Parathyroid adenoma (tissue), 2 donors: ENCODE results near the gene PIP4K2C.
"Not testable (repeated sequence)": the region's sequence is repeated elsewhere in the genome, so short reads cannot be mapped to it uniquely, and the experiment has no call there.

Source experiments
- H2AFZ ChIP-seq: fragments of 300-600 bp; sonication (generic); one replicate; pipeline ENCODE4 v1.7.0; 2017; ENCODE audit warnings: antibody characterized with exemption, mild to moderate bottlenecking
- H3K27ac ChIP-seq: fragments of 300-600 bp; sonication (generic); one replicate; pipeline ENCODE4 v1.7.0; 2017
- H3K27me3 ChIP-seq: fragments of 300-600 bp; sonication (generic); one replicate; pipeline ENCODE4 v1.7.0; 2017; ENCODE audit warnings: low read length; ENCODE audit not compliant: control insufficient read depth, insufficient read depth
- H3K36me3 ChIP-seq: fragments of 300-600 bp; sonication (generic); one replicate; pipeline ENCODE4 v1.7.0; 2017; ENCODE audit warnings: low read length; ENCODE audit not compliant: control insufficient read depth, insufficient read depth
- H3K4me1 ChIP-seq: fragments of 300-600 bp; sonication (generic); one replicate; pipeline ENCODE4 v1.7.0; 2017; ENCODE audit warnings: control low read depth
- H3K4me2 ChIP-seq: fragments of 300-600 bp; sonication (generic); one replicate; pipeline ENCODE4 v1.7.0; 2017; ENCODE audit warnings: low read length
- H3K4me3 ChIP-seq: fragments of 300-600 bp; sonication (generic); one replicate; pipeline ENCODE4 v1.7.0; 2017; ENCODE audit warnings: low read depth, low read length
- H3K79me2 ChIP-seq: fragments of 300-600 bp; sonication (generic); one replicate; pipeline ENCODE4 v1.7.0; 2017; ENCODE audit warnings: control low read depth
- H3K9ac ChIP-seq: fragments of 300-600 bp; sonication (generic); one replicate; pipeline ENCODE4 v1.7.0; 2017; ENCODE audit warnings: mild to moderate bottlenecking
- H3K9me3 ChIP-seq: fragments of 300-600 bp; sonication (generic); one replicate; pipeline ENCODE4 v1.7.0; 2017; ENCODE audit warnings: low read length; ENCODE audit not compliant: control insufficient read depth
- CTCF ChIP-seq: fragments of 300-600 bp; sonication (generic); IDR thresholded peaks from one replicate; pipeline ENCODE4 v1.7.0; 2017; ENCODE audit warnings: antibody characterized with exemption, mild to moderate bottlenecking
- donor health status: primary hyperparathyroidism.

Gene PIP4K2C

GRCh38 chr12:57568838-57569237, 22.2 kb upstream of the PIP4K2C start:
- Histone ChIP-seq H3K36me3 (no peaks in the 10 kb centered on the region), H3K4me1 (no peaks in the 10 kb centered on the region), H3K79me2 (peaks cover 2% of the 10 kb centered on the region), H3K9ac (no peak overlapping the region), H3K4me2 (no peak overlapping the region), H3K9me3 (no peaks in the 10 kb centered on the region), H3K27me3 (no peaks in the 10 kb centered on the region), H2AFZ (no peak overlapping the region), H3K27ac (no peak overlapping the region), H3K4me3 (no peak overlapping the region)
- TF ChIP-seq CTCF, result no peak

- no peak for TF ChIP-seq CTCF
- Histone ChIP-seq H3K27ac (no peak overlapping the region), H3K4me3 (no peak overlapping the region), H3K9ac (no peak overlapping the region), H3K36me3 (no peaks in the 10 kb centered on the region), H3K9me3 (no peaks in the 10 kb centered on the region), H2AFZ (no peak overlapping the region), H3K27me3 (no peaks in the 10 kb centered on the region), H3K4me1 (no peaks in the 10 kb centered on the region), H3K79me2 (peaks cover 2% of the 10 kb centered on the region), H3K4me2 (no peak overlapping the region)
Observed at GRCh38 chr12:57569858-57570257, 21.1 kb upstream of the PIP4K2C start.

GRCh38 chr12:57570438-57570837, 20.6 kb upstream of the PIP4K2C start:
- H2AFZ ChIP-seq, H3K4me2 ChIP-seq, H3K9me3 ChIP-seq, H3K27me3 ChIP-seq, H3K9ac ChIP-seq, H3K4me3 ChIP-seq, H3K27ac ChIP-seq, H3K36me3 ChIP-seq, H3K4me1 ChIP-seq, H3K79me2 ChIP-seq: not testable (repeated sequence)

GRCh38 chr12:57571926-57572762, 18.8 kb upstream of the PIP4K2C start:
- no peak overlapping the region for H3K4me3 ChIP-seq
- H3K9ac ChIP-seq, result no peak overlapping the region
- no peaks in the 10 kb centered on the region for H3K36me3 ChIP-seq
- H3K4me1 ChIP-seq, result no peaks in the 10 kb centered on the region
- no peak overlapping the region for H3K27ac ChIP-seq
- no peaks in the 10 kb centered on the region for H3K9me3 ChIP-seq
- peaks cover 2% of the 10 kb centered on the region for H3K79me2 ChIP-seq
- H3K27me3 ChIP-seq, result no peaks in the 10 kb centered on the region
- no peak for TF ChIP-seq CTCF
- no peak overlapping the region for H3K4me2 ChIP-seq
- H2AFZ ChIP-seq, result no peak overlapping the region

GRCh38 chr12:57574795-57575194, 16.2 kb upstream of the PIP4K2C start:
- Histone ChIP-seq H3K9me3 (no peaks in the 10 kb centered on the region), H3K36me3 (no peaks in the 10 kb centered on the region), H3K9ac (no peak overlapping the region), H3K4me1 (no peaks in the 10 kb centered on the region), H3K4me3 (no peak overlapping the region), H3K79me2 (no peaks in the 10 kb centered on the region), H3K27me3 (no peaks in the 10 kb centered on the region), H3K4me2 (no peak overlapping the region), H2AFZ (no peak overlapping the region), H3K27ac (no peak overlapping the region)
- TF ChIP-seq CTCF, result no peak
